ENCODE results near the gene KDSR. TPM values are rescaled to one million over a fixed set of nuclear protein-coding genes. Genes with fewer than 3 reads are reported as not detected.

Gene KDSR
- polyA plus RNA-seq, 1 donor from 2014 or later, result 14.7 TPM

GRCh38 chr18:63395503-63395902, 28.5 kb upstream of the KDSR start:
- Histone ChIP-seq H3K9me2 (ENCODE audit: insufficient read depth, low read length) (no peaks in the 10 kb centered on the region), H3K4me2 (ENCODE audit: low read length) (no peak overlapping the region), H2AFZ (ENCODE audit: low read depth, low read length) (no peak overlapping the region), H3K4me3 (ENCODE audit: low read length) (no peak overlapping the region), H4K20me1 (ENCODE audit: insufficient read depth) (no peaks in the 10 kb centered on the region), H3K79me2 (replicated peaks; ENCODE audit: insufficient read depth, low read length) (no peaks in the 10 kb centered on the region), H3K9ac (ENCODE audit: low read length) (no peak overlapping the region), H3K27me3 (ENCODE audit: insufficient read depth, low read depth, low read length) (no peaks in the 10 kb centered on the region), H3K27ac (ENCODE audit: low read length) (no peak overlapping the region), H3F3A (ENCODE audit: insufficient read depth, low read length, poor library complexity, severe bottlenecking) (no peaks in the 10 kb centered on the region), H3K9me3 (ENCODE audit: low read length) (no peaks in the 10 kb centered on the region), H3K36me3 (ENCODE audit: insufficient read depth, low read length) (peaks cover 20% of the 10 kb centered on the region)
- TF ChIP-seq CTCF (IDR thresholded peaks at IDR 0.05; ENCODE audit: poor library complexity, severe bottlenecking) (no peak), POLR2AphosphoS5 (IDR thresholded peaks at IDR 0.05) (no peak), REST (IDR thresholded peaks at IDR 0.05; ENCODE audit: borderline replicate concordance) (no peak), RAD21 (conservative IDR thresholded peaks at IDR 0.05) (no peak), SMC3 (conservative IDR thresholded peaks at IDR 0.05; ENCODE audit: poor library complexity) (no peak), TAF1 (IDR thresholded peaks at IDR 0.05; ENCODE audit: low read depth) (no peak), EZH2 (IDR thresholded peaks at IDR 0.05; ENCODE audit: borderline replicate concordance, insufficient read depth, low read length, poor library complexity, severe bottlenecking) (no peak), MXI1 (conservative IDR thresholded peaks at IDR 0.05; ENCODE audit: poor library complexity, severe bottlenecking) (no peak), EP300 (conservative IDR thresholded peaks at IDR 0.05; ENCODE audit: poor library complexity, severe bottlenecking) (no peak)

GRCh38 chr18:63394954-63395353, 27.9 kb upstream of the KDSR start:
- TF ChIP-seq CTCF (IDR thresholded peaks at IDR 0.05; ENCODE audit: poor library complexity, severe bottlenecking) (no peak), SMC3 (conservative IDR thresholded peaks at IDR 0.05; ENCODE audit: poor library complexity) (no peak), EZH2 (IDR thresholded peaks at IDR 0.05; ENCODE audit: borderline replicate concordance, insufficient read depth, low read length, poor library complexity, severe bottlenecking) (no peak)
- H3K9me2 ChIP-seq (ENCODE audit: insufficient read depth, low read length), result no peaks in the 10 kb centered on the region
- H2AFZ ChIP-seq (ENCODE audit: low read depth, low read length), result no peak overlapping the region
- no peaks in the 10 kb centered on the region for H3K79me2 ChIP-seq (replicated peaks; ENCODE audit: insufficient read depth, low read length)
- H3K27me3 ChIP-seq (ENCODE audit: insufficient read depth, low read depth, low read length), result no peaks in the 10 kb centered on the region
- no peaks in the 10 kb centered on the region for H3K9me3 ChIP-seq (ENCODE audit: low read length)
- H3K4me2 ChIP-seq (ENCODE audit: low read length), result no peak overlapping the region
- no peaks in the 10 kb centered on the region for H3F3A ChIP-seq (ENCODE audit: insufficient read depth, low read length, poor library complexity, severe bottlenecking)
- H3K9ac ChIP-seq (ENCODE audit: low read length), result no peak overlapping the region
- H4K20me1 ChIP-seq (ENCODE audit: insufficient read depth), result no peaks in the 10 kb centered on the region
- H3K4me3 ChIP-seq (ENCODE audit: low read length), result no peak overlapping the region
- peaks cover 20% of the 10 kb centered on the region for H3K36me3 ChIP-seq (ENCODE audit: insufficient read depth, low read length)
- no peak overlapping the region for H3K27ac ChIP-seq (ENCODE audit: low read length)
